Measurements from ENCODE around the gene MS4A6A.
"Not testable (repeated sequence)": the region's sequence is repeated elsewhere in the genome, so short reads cannot be mapped to it uniquely, and the experiment has no call there.

MS4A6A gene

DNA sequence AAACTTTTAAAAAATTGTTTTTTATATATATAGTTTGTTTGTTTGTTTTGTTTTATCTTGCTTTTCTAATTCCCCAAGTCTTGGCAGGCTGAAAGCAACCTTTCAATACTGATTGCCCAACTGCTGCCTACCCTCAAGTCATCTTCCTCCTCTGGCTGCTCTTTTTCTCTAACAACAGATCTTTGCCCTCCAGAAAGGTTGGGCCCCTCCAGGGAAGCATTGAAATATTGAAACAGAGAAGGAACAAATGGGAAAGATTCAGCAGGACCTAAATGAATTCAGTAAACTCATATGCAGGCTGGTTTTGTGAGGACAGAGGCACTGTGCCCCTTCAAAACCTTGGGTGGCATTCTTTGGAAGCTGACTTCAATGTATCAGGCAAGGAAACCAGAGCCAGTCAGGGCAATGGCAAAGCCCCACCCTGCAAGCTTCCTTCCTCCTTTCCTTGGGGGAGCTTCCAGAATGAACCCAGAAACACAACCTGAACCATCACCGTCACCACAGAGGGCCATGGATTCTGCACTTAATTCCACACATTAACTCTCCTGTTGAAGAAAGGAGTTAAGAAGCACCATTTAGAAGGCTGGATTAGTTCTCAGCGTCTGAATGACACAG is 815 bp upstream of the MS4A6A start:
- DNase-seq (ENCODE audit: low read depth in 2 of 2): no peak

GRCh38 chr11:60175860-60176275 is 7.0 kb downstream of the MS4A6A start:
- DNase-seq (ENCODE audit: low read depth in 2 of 2): no peak

DNA sequence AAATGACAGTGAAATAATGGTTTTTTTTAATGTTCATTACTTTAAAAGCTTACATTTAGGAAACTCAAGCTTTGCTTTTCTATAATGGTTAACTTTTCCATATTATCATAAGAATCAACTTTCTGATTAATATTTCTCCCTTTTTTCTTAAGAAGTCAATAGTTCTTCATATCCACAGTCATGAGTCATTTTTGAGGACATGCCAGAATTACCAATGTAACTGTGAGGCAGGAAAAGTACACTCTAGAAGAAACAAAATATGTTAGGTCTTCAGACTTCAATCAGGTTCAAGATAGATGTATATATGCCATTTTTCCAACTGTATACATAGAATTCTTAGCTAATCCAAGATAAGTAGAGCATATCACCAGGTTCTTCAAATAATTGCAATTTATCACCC is 10.9 kb downstream of the MS4A6A start:
- no peak for DNase-seq (ENCODE audit: low read depth in 2 of 2)

DNA sequence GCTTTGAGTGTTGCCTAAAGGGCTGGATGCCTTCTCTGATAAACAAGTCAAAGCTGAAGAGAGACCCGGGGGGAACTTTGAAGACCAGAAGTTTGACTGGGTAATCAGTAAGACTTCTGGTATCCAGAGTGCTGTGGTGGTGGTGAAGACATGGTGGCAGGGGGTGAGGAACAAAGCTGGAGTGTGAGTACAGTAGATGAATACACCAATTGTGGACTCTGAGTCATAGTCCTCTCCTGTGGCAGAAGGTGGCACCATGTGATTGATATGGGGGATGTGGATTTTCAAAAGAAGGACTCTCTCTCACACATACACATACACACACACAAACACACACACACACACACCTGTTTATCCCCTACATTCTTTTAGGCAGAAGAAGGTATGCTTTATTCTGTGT is 12.3 kb downstream of the MS4A6A start:
- DNase-seq (ENCODE audit: low read depth in 2 of 2): no peak

DNA sequence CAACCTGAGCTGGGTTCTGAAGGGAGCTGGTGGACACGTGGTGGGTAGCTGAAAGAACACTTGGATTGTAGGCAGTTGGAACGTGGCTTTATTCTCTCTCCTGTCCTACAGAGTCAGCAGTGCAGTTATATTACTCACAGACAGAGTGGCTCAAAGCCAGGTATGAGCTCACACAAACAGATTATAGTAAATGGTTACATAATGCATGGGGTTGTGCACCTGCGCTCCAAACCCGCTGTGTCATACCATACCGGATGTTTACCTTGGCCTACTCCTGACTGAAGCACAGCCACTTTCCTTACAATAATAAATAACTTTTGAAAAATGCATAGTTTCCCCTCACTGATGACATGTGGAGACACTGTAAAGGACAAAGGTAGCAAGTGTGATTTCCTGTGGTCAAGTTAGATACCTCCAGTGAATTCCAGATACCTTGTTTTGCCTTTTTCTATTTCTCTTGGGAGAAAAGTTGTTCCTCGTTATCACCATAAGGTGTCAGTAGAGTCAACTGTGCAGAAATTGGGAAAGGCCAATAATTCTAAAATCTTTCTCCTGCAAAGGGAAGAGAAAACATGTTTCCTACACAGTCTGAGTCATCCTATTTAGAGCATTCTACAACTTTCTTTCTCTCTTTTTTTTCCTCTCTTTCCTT is 13.5 kb downstream of the MS4A6A start:
- no peak for DNase-seq (ENCODE audit: low read depth in 2 of 2)

GRCh38 chr11:60168306-60168705 is 14.6 kb downstream of the MS4A6A start:
- DNase-seq (ENCODE audit: low read depth in 2 of 2): no peak

DNA sequence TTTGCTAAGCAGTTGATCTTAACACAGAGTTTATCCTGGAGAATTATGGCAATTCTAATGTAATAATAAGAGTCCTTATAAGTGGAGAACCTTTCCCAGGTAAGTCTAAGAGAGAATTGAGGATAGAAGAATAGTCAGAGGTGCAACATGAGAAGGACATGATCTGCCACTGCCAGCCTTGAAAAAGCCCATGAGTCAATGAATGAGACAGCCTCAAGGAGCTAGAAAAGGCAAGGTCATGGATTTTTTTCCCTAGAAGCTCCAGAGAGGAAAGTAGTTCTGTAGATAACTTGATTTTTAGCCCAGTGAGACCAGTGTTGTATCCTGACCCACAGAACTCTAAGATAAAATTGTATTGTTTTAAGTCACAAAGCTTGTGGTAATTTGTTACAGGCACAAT is 16.9 kb downstream of the MS4A6A start:
- DNase-seq (ENCODE audit: low read depth in 2 of 2): no peak

GRCh38 chr11:60165538-60165937 is 17.3 kb downstream of the MS4A6A start:
- DNase-seq (ENCODE audit: low read depth in 2 of 2): no peak

DNA sequence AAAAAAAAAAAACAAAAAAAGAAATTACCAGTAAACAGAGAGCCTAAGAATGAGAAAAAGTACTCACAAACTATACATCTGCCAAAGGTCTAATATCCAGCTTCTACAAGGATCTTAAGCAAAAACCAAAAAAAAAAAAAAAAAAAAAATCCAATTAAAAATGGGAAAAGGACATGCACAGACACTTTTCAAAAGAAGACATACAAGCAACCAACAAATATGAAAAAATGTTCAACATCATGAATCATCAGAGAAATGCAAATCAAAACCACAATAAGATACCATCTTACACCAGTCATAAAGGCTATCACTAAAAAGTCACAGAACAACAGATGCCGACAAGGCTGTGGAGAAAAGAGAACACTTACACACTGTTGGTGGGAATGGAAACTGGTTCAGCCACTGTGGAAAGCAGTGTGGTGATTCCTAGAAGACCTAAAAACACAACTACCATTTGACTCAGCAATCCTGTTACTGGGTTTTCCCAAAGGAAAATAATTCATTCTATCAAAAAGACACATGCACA is 18.3 kb downstream of the MS4A6A start:
- no peak for DNase-seq (ENCODE audit: low read depth in 2 of 2)

- no peak for DNase-seq (ENCODE audit: low read depth in 2 of 2)
Observed at GRCh38 chr11:60161766-60162165, 21.1 kb downstream of the MS4A6A start.

DNA sequence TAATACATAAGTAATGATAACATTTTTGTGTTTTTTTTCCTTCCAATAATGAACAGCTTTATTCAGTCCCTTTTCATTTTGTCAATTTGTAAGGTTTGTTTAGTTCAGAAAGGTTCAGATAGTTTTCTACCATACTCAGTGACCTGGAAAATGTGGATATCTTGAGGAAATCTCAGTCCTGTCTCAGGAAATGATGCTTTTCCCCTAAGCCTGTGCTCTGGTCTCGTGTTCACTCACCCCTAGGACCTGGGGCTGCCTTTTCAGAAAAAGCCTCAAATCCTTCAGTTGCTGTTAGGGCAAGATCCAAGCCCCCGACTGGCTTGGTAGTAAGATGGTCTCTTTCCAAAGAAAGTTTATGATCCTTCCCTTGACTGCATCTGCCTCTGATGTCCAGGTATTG is 21.8 kb downstream of the MS4A6A start:
- DNase-seq (ENCODE audit: low read depth in 2 of 2): no peak

DNA sequence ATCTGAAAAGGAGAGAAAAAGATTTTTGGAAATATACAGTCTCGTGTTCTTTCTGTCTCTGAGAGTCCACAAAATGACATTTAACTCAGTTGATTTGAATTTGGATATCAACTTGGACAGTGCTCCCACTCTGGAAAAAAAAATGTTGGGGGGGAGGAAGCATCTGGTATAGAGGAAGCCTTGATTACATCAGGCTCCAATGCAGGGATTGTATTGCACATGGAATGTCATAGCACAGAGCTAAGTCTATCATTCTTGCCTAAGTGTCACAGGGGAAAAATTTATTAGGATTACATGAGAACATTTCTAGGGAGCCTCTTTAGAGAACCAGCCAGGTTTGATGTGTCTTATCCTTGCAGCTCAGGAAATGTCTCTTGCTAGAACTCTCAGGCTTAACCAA is 23.0 kb downstream of the MS4A6A start:
- no peak for DNase-seq (ENCODE audit: low read depth in 2 of 2)

DNA sequence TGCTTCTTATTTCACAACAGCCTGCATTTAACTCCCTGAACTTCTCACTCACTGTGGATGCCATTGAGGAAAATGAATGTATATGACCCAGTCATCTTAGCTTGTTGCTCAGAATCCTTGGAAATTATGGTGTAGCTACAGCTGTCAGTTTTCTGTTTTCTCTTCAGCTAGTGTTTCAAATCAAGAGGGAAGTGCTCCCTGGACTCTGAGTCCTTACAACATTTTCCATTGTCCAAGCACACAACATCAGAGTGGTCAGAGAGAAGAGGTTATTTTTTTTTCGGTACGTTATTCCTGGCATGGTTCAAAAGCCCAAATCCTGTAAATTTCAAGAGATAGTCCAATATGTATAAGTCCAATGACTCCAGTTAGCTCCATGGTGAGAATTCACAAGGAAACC is 23.6 kb downstream of the MS4A6A start:
- DNase-seq (ENCODE audit: low read depth in 2 of 2): no peak

GRCh38 chr11:60158636-60159035 is 24.2 kb downstream of the MS4A6A start:
- DNase-seq (ENCODE audit: low read depth in 2 of 2): no peak

DNA sequence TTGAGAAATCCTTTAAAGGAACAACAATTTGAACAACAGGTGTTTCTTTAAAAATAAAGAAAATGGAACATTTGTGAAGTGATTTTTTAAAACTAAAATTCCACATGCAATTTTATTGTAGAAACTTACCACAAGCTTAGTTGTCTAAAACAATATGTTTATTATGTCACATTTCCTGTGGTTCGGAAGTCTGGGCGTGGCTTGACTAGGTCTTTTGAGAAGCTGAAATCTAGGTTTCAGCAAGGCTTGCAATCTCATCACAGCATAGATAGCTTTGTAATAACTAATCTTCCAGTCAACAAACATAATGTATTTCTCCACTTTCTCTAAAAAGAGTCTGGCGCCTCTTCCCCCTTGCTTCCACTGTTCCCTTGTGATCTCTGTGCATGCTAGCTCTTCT is 27.0 kb downstream of the MS4A6A start:
- DNase-seq (ENCODE audit: low read depth in 2 of 2): no peak

DNA sequence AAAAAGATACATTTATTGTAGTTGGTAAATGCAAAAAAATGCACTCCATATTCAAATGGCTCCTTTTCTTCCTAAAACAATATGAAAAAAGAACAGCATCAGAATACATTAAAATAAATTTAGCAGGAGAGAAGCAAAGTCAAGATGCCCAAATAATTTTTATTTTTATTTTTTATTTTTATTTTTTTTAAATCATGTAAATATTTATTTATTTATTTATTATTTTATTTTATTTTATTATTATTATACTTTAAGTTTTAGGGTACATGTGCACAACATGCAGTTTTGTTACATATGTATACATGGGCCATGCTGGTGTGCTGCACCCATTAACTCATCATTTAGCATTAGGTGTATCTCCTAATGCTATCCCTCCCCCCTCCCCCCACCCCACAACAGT is 30.2 kb downstream of the MS4A6A start:
- DNase-seq (ENCODE audit: low read depth in 2 of 2): not testable (repeated sequence)

- no peak for DNase-seq (ENCODE audit: low read depth in 2 of 2)
Observed at GRCh38 chr11:60150279-60150678, 32.6 kb downstream of the MS4A6A start.

- no peak for DNase-seq (ENCODE audit: low read depth in 2 of 2)
Observed at GRCh38 chr11:60145677-60146076, 37.2 kb downstream of the MS4A6A start.

DNA sequence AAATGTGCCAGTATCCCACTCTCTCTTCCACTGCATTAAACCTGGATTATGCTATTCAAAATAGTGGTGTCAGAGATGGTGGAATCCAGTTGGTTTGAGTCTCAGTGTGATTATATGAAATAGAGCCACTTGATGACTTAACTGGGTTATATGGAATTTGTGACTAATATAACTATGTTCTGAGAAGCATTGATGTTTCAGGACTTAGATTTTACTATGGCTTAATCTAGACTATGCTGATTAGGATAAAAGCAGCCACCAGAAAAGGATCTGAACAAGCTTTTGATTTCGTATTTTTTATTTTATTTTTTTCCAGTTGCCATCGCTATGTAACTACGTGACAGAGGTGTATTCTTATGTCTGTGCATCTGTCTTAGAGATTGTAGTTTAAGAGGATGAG is 39.1 kb downstream of the MS4A6A start:
- no peak for DNase-seq (ENCODE audit: low read depth in 2 of 2)

DNA sequence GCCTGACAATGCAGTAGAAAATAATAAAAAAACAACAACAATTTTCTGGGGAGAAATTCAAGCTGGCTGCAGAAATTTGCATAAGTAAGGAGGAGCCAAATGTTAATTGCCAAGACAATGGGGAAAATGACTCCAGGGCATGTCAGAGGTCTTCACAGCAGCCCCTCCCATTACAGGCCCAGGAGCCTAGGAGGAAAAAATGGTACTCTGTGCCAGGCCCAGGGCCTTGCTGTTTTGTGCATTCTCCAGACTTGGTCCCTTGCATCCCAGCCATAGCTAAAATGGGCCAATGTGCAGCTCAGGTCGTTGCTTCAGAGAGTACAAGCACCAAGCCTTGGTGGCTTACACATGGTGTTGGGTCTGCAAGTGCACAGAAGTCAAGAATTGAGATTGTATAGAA is 49.0 kb downstream of the MS4A6A start:
- no peak for DNase-seq (ENCODE audit: low read depth in 2 of 2)

DNA sequence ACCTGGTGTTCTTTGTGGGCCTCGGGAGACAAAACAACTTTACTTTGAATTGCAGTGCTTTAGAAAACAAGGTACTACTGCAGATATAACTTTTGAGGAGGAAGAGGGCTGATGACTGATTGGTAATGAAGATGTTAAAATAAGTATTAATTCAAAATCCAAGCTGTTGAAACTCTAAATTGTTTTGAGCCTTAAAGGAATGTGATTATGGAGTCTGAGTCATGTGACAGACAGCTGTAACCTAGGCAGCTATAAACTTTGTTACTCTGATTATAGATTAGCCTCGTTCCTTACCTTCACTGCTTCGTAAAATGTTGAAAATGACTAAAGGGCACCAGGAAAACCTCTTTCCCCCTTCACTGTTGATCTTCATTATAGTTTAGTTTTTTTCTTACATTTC is 51.0 kb downstream of the MS4A6A start:
- no peak for DNase-seq (ENCODE audit: low read depth in 2 of 2)

DNA sequence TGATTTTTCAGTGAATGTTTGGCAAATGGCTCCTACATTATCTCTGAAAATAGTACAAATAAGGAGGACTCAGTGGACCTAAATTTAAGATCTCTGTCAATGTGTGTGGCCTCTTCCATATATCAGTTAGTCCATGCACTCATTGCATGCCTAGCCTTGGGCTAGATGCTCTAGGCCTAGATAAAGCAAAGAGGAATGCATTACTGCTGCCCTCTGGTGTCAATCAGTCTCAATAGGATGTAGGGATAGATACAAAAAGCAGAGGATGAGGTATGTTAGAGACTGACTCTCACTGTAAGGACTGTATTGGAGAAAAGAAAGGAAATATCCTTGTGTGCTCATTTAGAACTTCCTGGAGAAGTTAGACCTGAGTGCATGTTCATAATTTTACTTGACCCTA is 52.4 kb downstream of the MS4A6A start:
- DNase-seq (ENCODE audit: low read depth in 2 of 2): no peak

- DNase-seq (ENCODE audit: low read depth in 2 of 2): no peak
Observed at GRCh38 chr11:60129853-60130252, 53.0 kb downstream of the MS4A6A start.

- not testable (repeated sequence) for DNase-seq (ENCODE audit: low read depth in 2 of 2)
Observed at GRCh38 chr11:60128866-60129265, 54.0 kb downstream of the MS4A6A start.
